Mucosa of stomach (tissue), 1 donor: ENCODE results near the gene CHRND.

Experiments
- H3K27me3 ChIP-seq: one replicate; pipeline ENCODE4 v1.7.0; 2013; ENCODE audit warnings: mild to moderate bottlenecking, low read length; ENCODE audit not compliant: control insufficient read depth, insufficient read depth
- H3K36me3 ChIP-seq: one replicate; pipeline ENCODE4 v1.7.0; 2013; ENCODE audit warnings: low read length; ENCODE audit not compliant: control insufficient read depth, insufficient read depth
- H3K4me1 ChIP-seq: one replicate; pipeline ENCODE4 v1.7.0; 2013; ENCODE audit warnings: mild to moderate bottlenecking, low read length; ENCODE audit not compliant: control insufficient read depth, insufficient read depth
- H3K4me3 ChIP-seq: one replicate; pipeline ENCODE4 v1.7.0; 2013; ENCODE audit warnings: low read length
- H3K9ac ChIP-seq: one replicate; pipeline ENCODE4 v1.7.0; 2013; ENCODE audit warnings: mild to moderate bottlenecking, low read length, moderate library complexity
- H3K9me3 ChIP-seq: one replicate; pipeline ENCODE4 v1.7.0; 2013; ENCODE audit warnings: mild to moderate bottlenecking, low read length, moderate library complexity; ENCODE audit not compliant: control insufficient read depth
- donor health status: Pancreatic carcinoma.

The CHRND gene

DNA sequence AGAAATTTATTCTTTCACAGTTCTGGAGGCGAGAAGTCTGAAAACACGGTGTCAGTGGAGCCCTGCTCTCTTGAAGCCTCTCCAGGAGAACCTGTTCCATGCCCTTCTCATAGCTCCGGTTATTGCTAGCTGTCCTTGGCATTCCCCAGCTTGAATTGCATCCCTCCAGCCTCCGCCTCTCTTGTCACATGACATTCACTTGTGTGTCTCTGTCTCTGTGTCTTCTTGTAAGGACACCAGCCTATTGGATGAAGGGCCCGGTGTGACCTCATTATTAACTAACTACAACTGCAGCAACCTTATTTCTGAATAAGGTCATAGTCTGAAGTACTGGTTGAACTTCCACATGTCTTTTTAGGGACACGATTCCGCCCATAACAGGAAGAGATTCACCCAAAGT is 10.3 kb upstream of the CHRND start:
- Histone ChIP-seq H3K9ac (no peak overlapping the region), H3K4me3 (no peak overlapping the region), H3K27me3 (peaks cover 16% of the 10 kb centered on the region)

DNA sequence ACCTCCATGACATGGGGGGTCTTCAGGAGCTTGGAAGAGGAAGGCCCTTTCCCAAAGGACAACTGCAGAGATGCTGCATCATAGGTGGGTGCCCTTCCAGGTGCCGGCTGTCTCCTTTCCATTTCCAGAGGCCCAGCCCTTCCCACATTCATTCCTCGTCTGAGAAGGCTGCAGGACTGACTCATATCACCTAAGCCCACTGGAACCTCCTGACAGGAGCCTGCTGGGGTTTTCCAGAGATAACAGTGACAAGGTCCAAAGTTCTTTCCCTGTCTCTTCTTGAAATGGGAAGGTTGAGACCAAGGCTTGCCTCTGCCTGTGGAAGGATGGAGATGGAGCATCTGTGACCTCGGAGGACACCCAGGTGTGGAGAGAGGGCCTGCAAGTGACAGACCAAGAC is 9.4 kb upstream of the CHRND start:
- Histone ChIP-seq H3K36me3 (no peaks in the 10 kb centered on the region), H3K27me3 (peaks cover 17% of the 10 kb centered on the region), H3K9me3 (no peaks in the 10 kb centered on the region), H3K4me3 (no peak overlapping the region), H3K4me1 (no peaks in the 10 kb centered on the region), H3K9ac (no peak overlapping the region)

More for the DNA sequence above, 10.3 kb upstream of the CHRND start:
- no peaks in the 10 kb centered on the region for H3K36me3 ChIP-seq
- no peaks in the 10 kb centered on the region for H3K9me3 ChIP-seq
- H3K4me1 ChIP-seq = no peaks in the 10 kb centered on the region

DNA sequence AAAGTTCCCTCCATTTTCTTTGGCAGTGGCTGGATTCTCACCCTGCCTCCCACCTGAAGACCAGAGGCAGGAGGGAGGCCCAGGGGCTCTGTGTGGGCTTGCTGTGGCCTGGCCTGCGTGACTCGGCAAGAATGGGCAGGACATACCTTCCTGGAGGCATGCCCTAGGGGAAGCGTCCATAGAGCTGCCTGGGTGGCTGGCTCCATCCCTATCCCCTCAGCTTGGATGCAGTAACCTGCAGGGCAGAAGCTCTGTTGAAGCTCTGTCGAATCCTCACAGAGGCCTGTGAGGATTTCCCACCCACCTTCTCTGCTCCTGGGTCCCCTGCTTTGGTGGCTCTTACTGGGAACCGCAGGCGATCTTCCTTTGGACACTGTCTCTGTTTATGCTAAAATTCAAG is 7.1 kb upstream of the CHRND start:
- Histone ChIP-seq H3K9me3 (no peaks in the 10 kb centered on the region), H3K36me3 (no peaks in the 10 kb centered on the region), H3K9ac (no peak overlapping the region), H3K27me3 (peaks cover 29% of the 10 kb centered on the region), H3K4me3 (no peak overlapping the region), H3K4me1 (peaks cover 6% of the 10 kb centered on the region)

DNA sequence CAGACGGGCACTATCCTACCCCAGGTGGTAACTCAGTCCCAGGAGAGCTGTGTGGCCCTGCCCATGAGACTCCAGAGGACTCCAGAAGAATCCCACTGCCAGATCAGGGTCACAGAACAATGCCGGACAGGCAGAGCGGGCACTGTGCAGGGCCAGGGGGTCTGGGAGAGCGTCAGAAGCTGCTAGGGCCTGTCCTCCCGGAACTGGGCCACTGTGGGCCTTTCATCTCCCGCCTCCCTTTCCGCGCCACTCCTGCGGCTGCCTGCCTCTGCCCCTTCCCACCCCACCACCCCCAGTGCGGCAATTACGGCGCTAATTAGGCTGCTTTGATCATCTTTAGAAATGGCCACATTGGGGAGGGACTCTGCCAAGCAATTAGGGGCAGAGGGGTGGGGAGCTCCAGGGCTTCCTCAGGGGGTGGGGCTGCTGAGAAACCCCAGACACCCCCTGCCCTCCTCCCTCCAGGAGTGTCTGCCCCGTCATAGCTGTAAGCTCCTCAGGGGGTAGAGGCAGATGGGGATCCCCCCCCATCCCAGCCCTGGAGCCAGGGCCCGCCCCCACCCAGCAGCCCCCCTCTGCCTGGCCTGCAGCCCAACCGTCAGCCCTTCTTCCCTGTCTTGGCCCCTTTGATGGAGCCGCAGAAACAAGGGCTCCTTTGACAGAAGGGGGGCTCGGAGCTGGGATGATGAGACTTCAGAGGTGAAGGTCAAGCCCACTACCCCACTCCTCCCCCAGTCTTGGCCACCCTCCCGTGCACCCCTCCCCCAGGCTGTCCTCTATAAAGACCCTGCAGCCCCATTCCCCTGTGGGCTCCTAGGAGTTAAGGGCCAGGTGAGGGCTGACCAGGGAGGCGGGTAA is 6.2 kb upstream of the CHRND start, which contains the start of gene PRSS56:
Gene PRSS56, plus strand, starts transcription at position 808 of the 858 bp plus-strand sequence. CDS start 211 bp downstream, outside the sequence.
- H3K36me3 ChIP-seq = no peaks in the 10 kb centered on the region
- peaks cover 38% of the 10 kb centered on the region for H3K27me3 ChIP-seq
- H3K9ac ChIP-seq = no peak within 1 kb of the TSS
- no peak within 1 kb of the TSS for H3K4me3 ChIP-seq
- H3K4me1 ChIP-seq = peaks cover 12% of the 10 kb centered on the region
- H3K9me3 ChIP-seq = no peaks in the 10 kb centered on the region

DNA sequence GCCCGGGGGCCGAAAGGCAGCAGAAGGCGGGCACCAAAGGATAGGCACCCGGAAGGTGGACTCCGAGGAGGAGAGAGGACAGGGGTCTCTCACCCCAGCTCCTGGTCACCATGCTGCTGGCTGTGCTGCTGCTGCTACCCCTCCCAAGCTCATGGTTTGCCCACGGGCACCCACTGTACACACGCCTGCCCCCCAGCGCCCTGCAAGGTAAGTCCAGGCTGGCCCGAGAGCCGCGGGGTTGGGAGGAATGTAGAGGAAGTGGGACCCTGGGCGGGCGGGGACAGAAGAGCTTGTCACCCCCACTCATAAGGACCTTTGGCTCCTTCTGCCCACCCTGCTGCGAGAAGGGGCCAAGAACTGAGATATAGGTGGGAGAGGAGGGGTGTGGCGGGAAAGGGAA is 5.5 kb upstream of the CHRND start:
- Histone ChIP-seq H3K9ac (no peak overlapping the region), H3K4me1 (peaks cover 12% of the 10 kb centered on the region), H3K4me3 (no peak overlapping the region), H3K36me3 (no peaks in the 10 kb centered on the region), H3K27me3 (peaks cover 45% of the 10 kb centered on the region), H3K9me3 (no peaks in the 10 kb centered on the region)

DNA sequence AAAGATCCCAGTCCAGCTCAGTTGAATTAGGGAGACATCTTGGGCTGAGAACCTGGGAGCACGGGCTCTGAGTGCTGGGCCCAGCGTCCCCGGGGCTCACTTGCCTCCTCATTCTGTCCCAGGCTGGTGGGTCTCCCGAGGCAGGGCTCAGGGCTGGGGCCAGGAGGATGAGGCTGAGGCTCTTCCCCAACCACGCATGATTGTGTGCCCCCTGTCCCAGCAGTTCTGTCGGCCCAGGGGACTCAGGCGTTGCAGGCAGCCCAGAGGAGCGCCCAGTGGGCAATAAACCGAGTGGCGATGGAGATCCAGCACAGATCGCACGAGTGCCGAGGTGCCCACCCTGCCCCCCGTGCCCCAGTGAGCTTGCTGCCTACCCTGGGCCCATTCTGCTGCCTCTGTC is 4.9 kb upstream of the CHRND start:
- no peaks in the 10 kb centered on the region for H3K36me3 ChIP-seq

DNA sequence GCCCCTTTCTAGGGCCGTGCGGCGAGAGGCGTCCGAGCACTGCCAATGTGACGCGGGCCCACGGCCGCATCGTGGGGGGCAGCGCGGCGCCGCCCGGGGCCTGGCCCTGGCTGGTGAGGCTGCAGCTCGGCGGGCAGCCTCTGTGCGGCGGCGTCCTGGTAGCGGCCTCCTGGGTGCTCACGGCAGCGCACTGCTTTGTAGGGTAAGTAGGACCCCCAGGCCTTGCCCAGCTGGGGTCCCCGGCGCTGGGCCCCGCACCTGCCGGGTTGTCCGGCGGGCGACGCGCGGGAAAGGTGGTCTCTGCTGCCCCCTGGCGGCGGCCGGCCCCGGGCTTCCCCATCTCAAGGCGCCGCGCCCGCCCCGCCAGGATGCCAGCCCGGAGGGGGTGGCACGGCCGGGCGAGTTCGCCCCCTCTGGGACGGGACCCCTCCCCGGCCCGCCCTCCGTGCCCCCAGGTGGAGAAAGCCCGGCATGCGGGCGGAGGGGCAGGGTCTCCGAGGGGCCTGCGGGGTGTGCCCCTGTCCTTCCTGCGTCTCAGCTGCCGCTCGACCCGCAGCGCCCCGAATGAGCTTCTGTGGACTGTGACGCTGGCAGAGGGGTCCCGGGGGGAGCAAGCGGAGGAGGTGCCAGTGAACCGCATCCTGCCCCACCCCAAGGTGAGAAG is 3.9 kb upstream of the CHRND start:
- Histone ChIP-seq H3K4me3 (no peak overlapping the region), H3K36me3 (no peaks in the 10 kb centered on the region), H3K4me1 (peaks cover 12% of the 10 kb centered on the region), H3K9ac (no peak overlapping the region), H3K9me3 (no peaks in the 10 kb centered on the region), H3K27me3 (peaks cover 50% of the 10 kb centered on the region)

More for the DNA sequence above, 4.9 kb upstream of the CHRND start:
- Histone ChIP-seq H3K27me3 (peaks cover 47% of the 10 kb centered on the region), H3K9ac (no peak overlapping the region), H3K9me3 (no peaks in the 10 kb centered on the region), H3K4me1 (peaks cover 12% of the 10 kb centered on the region), H3K4me3 (no peak overlapping the region)

DNA sequence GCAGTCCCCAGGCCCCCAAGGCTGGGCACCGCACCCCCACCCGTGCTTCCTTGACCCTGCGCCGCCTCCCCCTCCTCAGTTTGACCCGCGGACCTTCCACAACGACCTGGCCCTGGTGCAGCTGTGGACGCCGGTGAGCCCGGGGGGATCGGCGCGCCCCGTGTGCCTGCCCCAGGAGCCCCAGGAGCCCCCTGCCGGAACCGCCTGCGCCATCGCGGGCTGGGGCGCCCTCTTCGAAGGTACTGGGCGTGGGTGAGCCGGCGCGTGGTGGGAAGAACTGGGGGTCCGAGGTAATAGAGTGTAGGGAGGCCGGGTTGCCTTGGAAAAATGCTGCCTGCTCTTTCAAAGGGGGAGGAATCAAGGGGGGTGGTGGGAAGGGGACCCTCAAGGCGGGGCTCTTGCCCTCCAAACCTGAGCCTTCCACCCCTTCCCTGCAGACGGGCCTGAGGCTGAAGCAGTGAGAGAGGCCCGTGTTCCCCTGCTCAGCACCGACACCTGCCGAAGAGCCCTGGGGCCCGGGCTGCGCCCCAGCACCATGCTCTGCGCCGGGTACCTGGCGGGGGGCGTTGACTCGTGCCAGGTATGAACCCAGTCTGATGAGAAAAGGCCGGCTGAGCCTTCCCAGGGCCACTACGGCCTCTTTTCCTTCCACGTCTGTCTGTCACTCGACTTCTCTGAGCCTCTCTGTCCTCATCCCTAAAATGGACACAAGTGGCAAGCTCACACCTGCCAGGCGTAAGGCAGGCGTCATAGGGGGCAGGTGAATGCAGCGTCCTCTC is 3.1 kb upstream of the CHRND start:
- no peaks in the 10 kb centered on the region for H3K36me3 ChIP-seq
- H3K4me3 ChIP-seq = no peak overlapping the region
- no peaks in the 10 kb centered on the region for H3K9me3 ChIP-seq
- H3K9ac ChIP-seq = no peak overlapping the region
- H3K27me3 ChIP-seq = peaks cover 50% of the 10 kb centered on the region
- H3K4me1 ChIP-seq = peaks cover 12% of the 10 kb centered on the region

DNA sequence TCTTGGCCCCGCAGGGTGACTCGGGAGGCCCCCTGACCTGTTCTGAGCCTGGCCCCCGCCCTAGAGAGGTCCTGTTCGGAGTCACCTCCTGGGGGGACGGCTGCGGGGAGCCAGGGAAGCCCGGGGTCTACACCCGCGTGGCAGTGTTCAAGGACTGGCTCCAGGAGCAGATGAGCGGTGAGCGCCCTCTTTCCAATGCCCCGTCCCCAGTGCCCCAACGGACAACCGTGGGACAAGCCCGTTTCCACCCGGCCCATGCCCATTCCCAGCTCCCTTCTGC is 2.6 kb upstream of the CHRND start:
- Histone ChIP-seq H3K4me1 (peaks cover 12% of the 10 kb centered on the region), H3K4me3 (no peak overlapping the region), H3K36me3 (no peaks in the 10 kb centered on the region), H3K9me3 (no peaks in the 10 kb centered on the region), H3K9ac (no peak overlapping the region), H3K27me3 (peaks cover 50% of the 10 kb centered on the region)

DNA sequence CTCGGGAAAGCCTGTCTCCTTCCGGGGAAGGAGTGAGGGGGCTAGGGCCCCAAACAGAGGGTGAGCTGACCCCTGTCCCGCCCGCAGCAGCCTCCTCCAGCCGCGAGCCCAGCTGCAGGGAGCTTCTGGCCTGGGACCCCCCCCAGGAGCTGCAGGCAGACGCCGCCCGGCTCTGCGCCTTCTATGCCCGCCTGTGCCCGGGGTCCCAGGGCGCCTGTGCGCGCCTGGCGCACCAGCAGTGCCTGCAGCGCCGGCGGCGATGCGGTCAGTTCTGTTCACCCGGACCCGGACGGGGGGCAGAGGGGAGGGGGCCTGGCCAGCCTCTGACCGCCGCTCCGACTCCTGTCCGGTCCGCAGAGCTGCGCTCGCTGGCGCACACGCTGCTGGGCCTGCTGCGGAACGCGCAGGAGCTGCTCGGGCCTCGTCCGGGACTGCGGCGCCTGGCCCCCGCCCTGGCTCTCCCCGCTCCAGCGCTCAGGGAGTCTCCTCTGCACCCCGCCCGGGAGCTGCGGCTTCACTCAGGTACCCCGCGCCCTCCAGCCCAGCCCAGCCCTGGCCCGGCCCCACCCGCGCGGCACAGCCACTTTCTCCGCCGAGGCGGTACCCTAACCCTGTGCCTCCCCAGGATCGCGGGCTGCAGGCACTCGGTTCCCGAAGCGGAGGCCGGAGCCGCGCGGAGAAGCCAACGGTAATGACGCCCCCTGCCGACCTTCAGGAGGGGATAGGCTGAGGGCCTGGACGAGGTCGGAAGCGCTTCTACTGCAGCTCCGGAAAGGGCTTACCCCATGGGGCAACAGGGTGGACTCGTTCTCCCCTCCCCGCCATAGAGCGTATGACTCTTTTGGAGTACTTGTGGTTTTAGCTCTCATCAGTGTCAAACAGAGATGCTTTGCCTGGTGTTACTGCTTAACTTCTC is 2.0 kb upstream of the CHRND start:
- H3K9me3 ChIP-seq = no peaks in the 10 kb centered on the region
- H3K4me1 ChIP-seq = peaks cover 12% of the 10 kb centered on the region
- no peak overlapping the region for H3K4me3 ChIP-seq
- peaks cover 50% of the 10 kb centered on the region for H3K27me3 ChIP-seq
- H3K9ac ChIP-seq = no peak overlapping the region
- H3K36me3 ChIP-seq = no peaks in the 10 kb centered on the region

DNA sequence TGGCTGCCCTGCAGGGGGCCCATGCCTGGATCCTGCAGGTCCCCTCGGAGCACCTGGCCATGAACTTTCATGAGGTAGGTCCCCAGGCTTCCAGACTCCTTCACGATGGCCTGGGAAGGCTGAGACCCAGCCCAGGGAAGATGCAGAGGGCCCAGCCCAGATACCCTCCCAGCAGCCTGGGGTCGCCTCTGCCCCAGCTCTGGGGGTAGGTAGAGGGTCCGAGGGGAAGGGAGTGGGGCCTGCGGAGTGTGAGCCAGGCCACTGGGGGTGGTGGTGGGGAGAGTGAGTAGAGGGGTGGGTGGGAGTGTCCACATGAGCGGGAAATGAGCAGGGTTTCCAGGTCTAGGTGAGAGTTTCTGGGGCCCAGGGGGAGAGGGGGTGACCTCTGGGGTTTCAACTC is 1.2 kb upstream of the CHRND start:
- Histone ChIP-seq H3K36me3 (no peaks in the 10 kb centered on the region), H3K4me3 (no peak overlapping the region), H3K27me3 (peaks cover 50% of the 10 kb centered on the region), H3K4me1 (peaks cover 12% of the 10 kb centered on the region), H3K9me3 (no peaks in the 10 kb centered on the region), H3K9ac (no peak overlapping the region)
